Upper lobe of left lung (tissue), 4 donors: ENCODE measurements around the gene SAMD9L.

Experiments
- CTCF ChIP-seq, 6 experiments: fragments of 450-650 bp in 4 of 6; fragments of 200-600 bp in 2 of 6; sonication (generic) in 2 of 6; IDR thresholded peaks; one replicate each; pipeline ENCODE4 v1.5.1; 2016 to 2019; ENCODE audit warnings: antibody characterized with exemption in 6 of 6
- EP300 ChIP-seq, 4 donors: sonication (generic); formaldehyde crosslinking; IDR thresholded peaks; one replicate each; pipeline ENCODE4 v1.5.1; 2017; ENCODE audit warnings: antibody characterized with exemption in 4 of 4, control low read depth in 2 of 4

DNA sequence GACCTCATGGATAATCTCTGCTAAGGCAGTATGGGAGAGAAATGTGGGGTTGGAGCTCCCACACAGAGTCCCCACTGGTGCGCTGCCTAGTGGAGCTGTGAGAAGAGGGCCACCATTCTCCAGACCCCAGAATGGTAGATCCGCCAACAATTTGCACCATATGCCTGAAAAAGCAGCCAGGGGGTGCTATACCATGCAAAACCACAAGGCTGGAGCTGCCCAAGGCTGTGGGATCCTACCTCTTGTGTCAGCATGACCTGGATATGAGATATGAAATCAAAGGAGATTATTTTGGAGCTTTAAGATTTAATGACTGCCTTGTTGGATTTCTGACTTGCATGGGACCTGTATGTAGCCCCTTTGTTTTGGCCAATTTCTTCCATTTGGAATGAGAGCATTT lies 27.0 kb upstream of the SAMD9L start:
- no peak for TF ChIP-seq EP300 (IDR thresholded peaks at IDR 0.05)
- TF ChIP-seq CTCF (IDR thresholded peaks at IDR 0.05) = no peak
